Measurements from ENCODE around the gene KIF4B. TPM values are rescaled to one million over a fixed set of nuclear protein-coding genes. Genes with fewer than 3 reads are reported as not detected.
A peak's percentile ranks its signal among the peaks of the same experiment; 100 is the strongest.

Gene KIF4B
- total RNA-seq, 1 donor from 2014 or later: 0.17 TPM

- DNase-seq (no peak), ATAC-seq (no peak)
- intact Hi-C loops (cut with DNase I): no loop called here
- TF ChIP-seq CTCF (IDR thresholded peaks at IDR 0.05): no peak
- no peaks in the 10 kb centered on the region for H3K36me3 ChIP-seq
- no peaks in the 10 kb centered on the region for H3K9me3 ChIP-seq
- H3K27ac ChIP-seq: no peak overlapping the region
- H3K4me3 ChIP-seq: no peak overlapping the region
- H3K27me3 ChIP-seq: no peaks in the 10 kb centered on the region
- H3K4me1 ChIP-seq: no peaks in the 10 kb centered on the region
Measured at GRCh38 chr5:155015239-155015638, 1.7 kb downstream of the KIF4B start.

GRCh38 chr5:155017610-155018009 lies 4.1 kb downstream of the KIF4B start:
- no peak for TF ChIP-seq CTCF (IDR thresholded peaks at IDR 0.05)
- DNase-seq (no peak), ATAC-seq (no peak)
- intact Hi-C loops (cut with DNase I): no loop called here
- no peak overlapping the region for H3K4me3 ChIP-seq
- H3K9me3 ChIP-seq: no peaks in the 10 kb centered on the region
- no peaks in the 10 kb centered on the region for H3K4me1 ChIP-seq
- H3K27me3 ChIP-seq: no peaks in the 10 kb centered on the region
- no peaks in the 10 kb centered on the region for H3K36me3 ChIP-seq
- no peak overlapping the region for H3K27ac ChIP-seq

GRCh38 chr5:155019601-155020226 lies 6.2 kb downstream of the KIF4B start:
- Histone ChIP-seq H3K4me3 (no peak overlapping the region), H3K27ac (no peak overlapping the region), H3K36me3 (no peaks in the 10 kb centered on the region), H3K9me3 (no peaks in the 10 kb centered on the region), H3K4me1 (no peaks in the 10 kb centered on the region), H3K27me3 (no peaks in the 10 kb centered on the region)
- no peak for DNase-seq
- intact Hi-C loops (cut with DNase I): no loop called here
- TF ChIP-seq CTCF (IDR thresholded peaks at IDR 0.05): no peak
- ATAC-seq: no peak

GRCh38 chr5:155021842-155022241 lies 8.3 kb downstream of the KIF4B start:
- no peaks in the 10 kb centered on the region for H3K27me3 ChIP-seq
- TF ChIP-seq CTCF (IDR thresholded peaks at IDR 0.05): no peak
- intact Hi-C loops (cut with DNase I): no loop called here

GRCh38 chr5:155023320-155023719 lies 9.8 kb downstream of the KIF4B start:
- ATAC-seq (no peak), DNase-seq (no peak)
- Histone ChIP-seq H3K36me3 (no peaks in the 10 kb centered on the region), H3K27me3 (no peaks in the 10 kb centered on the region), H3K4me3 (no peak overlapping the region), H3K27ac (no peak overlapping the region), H3K4me1 (no peaks in the 10 kb centered on the region), H3K9me3 (no peaks in the 10 kb centered on the region)
- no peak for TF ChIP-seq CTCF (IDR thresholded peaks at IDR 0.05)
- intact Hi-C loops (cut with DNase I): no loop called here

More at GRCh38 chr5:155021842-155022241, 8.3 kb downstream of the KIF4B start:
- ATAC-seq: no peak
- Histone ChIP-seq H3K4me1 (no peaks in the 10 kb centered on the region), H3K4me3 (no peak overlapping the region), H3K9me3 (no peaks in the 10 kb centered on the region), H3K36me3 (no peaks in the 10 kb centered on the region), H3K27ac (no peak overlapping the region)
- no peak for DNase-seq

GRCh38 chr5:155024015-155024414 lies 10.5 kb downstream of the KIF4B start:
- intact Hi-C loops (cut with DNase I): no loop called here
- H3K36me3 ChIP-seq: no peaks in the 10 kb centered on the region
- H3K4me3 ChIP-seq: no peak overlapping the region
- no peak overlapping the region for H3K27ac ChIP-seq
- no peaks in the 10 kb centered on the region for H3K9me3 ChIP-seq
- ATAC-seq (peak; percentile 85), DNase-seq (no peak)
- H3K27me3 ChIP-seq: no peaks in the 10 kb centered on the region
- H3K4me1 ChIP-seq: no peaks in the 10 kb centered on the region
- TF ChIP-seq CTCF (IDR thresholded peaks at IDR 0.05): no peak
